Measurements from ENCODE around the gene ECHDC1.

DNA sequence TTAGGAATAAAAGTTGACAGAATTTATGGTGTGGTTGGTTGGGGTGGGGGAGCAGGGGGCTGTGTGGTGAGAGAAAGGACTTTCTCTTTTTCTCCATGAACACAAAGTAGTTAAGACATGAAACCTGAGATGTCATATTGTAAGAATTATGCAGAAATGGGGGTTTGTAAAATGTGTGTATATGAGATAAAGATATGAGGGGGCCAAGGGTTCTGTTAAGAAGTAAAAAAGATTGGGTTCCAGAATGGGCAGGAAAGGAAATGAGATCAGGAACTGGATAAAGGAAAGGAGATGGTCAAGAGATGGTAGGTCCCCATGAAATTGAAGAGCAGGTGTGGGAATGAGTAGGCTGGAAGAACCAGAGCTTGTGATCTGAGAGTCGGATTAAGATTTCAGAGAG, 67.1 kb downstream of the ECHDC1 start:
- TF ChIP-seq, protein P1, sequence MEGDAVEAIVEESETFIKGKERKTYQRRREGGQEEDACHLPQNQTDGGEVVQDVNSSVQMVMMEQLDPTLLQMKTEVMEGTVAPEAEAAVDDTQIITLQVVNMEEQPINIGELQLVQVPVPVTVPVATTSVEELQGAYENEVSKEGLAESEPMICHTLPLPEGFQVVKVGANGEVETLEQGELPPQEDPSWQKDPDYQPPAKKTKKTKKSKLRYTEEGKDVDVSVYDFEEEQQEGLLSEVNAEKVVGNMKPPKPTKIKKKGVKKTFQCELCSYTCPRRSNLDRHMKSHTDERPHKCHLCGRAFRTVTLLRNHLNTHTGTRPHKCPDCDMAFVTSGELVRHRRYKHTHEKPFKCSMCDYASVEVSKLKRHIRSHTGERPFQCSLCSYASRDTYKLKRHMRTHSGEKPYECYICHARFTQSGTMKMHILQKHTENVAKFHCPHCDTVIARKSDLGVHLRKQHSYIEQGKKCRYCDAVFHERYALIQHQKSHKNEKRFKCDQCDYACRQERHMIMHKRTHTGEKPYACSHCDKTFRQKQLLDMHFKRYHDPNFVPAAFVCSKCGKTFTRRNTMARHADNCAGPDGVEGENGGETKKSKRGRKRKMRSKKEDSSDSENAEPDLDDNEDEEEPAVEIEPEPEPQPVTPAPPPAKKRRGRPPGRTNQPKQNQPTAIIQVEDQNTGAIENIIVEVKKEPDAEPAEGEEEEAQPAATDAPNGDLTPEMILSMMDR (IDR thresholded peaks at IDR 0.05) = no peak
- TF ChIP-seq POLR2A (IDR thresholded peaks at IDR 0.05) = no peak
